ENCODE results near the gene EGFL7. TPM values are rescaled to one million over a fixed set of nuclear protein-coding genes. Genes with fewer than 3 reads are reported as not detected.

The EGFL7 gene
- polyA plus RNA-seq, 1 of the 3 experiments (the other 2 are of a cell fraction) = 43.0 TPM

DNA sequence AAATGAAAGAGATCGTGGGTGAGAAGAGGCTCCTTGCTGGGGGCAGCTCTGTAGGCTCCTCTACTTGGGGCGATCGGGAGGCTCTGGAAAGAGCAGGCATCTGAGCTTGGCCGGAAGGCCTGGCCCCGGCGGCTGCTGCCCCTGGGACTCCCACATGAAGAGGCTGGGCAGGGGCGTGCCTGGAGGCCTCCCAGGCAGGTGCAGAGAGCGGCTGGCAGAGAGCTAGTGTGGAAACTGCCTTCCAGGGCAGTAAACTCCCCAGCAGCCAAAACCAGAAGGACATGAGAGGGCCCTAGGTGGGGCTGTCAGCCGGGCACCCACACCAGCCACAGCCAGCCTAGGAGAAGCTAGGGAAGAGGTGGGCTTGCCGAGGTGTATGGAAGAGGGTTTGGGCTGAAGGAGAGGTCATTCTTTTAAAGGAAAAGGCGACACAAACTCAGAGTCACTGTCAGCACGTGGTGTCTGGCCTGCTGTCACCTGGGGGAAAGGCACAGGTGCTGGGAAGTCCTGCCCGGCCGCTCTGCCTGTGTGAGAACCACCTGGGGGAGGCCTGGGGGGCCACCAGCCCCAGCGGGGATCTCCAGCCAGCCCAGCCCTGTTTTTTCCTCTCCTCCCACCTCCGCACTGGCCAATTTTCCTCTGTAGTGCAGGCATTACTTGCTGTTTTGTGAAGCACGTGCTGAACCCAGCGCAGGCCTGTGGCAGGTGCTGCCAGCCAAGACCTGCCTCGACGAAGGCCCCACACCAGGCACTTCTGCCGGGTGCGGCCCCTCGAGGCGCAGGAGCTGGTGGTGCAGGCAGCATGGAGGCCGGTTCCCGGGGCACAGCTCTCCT, 44.8 kb upstream of the EGFL7 start:
- POLR2A ChIA-PET = no interaction called here
- CTCF ChIA-PET = interaction anchor here (0.9 to 5.0 kb wide), 5 partner anchors 8 to 132 kb away, joined by 3 to 31 read pairs (median 4); no protein-coding TSS in a partner anchor
- WGBS (ENCODE audit: low lambda C conversion rate) = 79% methylated on average over 8 of the region's 26 CpGs

More for the DNA sequence above, 44.8 kb upstream of the EGFL7 start:
- Histone ChIP-seq H2AFZ (ENCODE audit: low read depth) (no peak overlapping the region), H3K79me2 (ENCODE audit: insufficient read depth) (no peaks in the 10 kb centered on the region), H3K4me2 (no peak overlapping the region), H3K27me3 (ENCODE audit: insufficient read depth) (no peaks in the 10 kb centered on the region), H3K4me1 (ENCODE audit: control insufficient read depth in 1 of 2, insufficient read depth in 2 of 2, low read depth in 1 of 2, low read length in 1 of 2) (peaks cover 3 to 9% of the 10 kb centered on the region in 2 experiments; a peak in 3 of 4 replicates), H3K9me3 (no peaks in the 10 kb centered on the region), H3K36me3 (replicated peaks in 1 of 2; ENCODE audit: control insufficient read depth in 1 of 2, insufficient read depth in 2 of 2, low read length in 1 of 2) (no peaks in the 10 kb centered on the region), H3K4me3 (ENCODE audit: low read depth in 2 of 2, low read length in 1 of 2) (no peak overlapping the region), H4K20me1 (ENCODE audit: insufficient read depth) (no peaks in the 10 kb centered on the region), H3F3A (replicated peaks; ENCODE audit: insufficient read depth) (no peaks in the 10 kb centered on the region), H3K9ac (no peak overlapping the region), H3K9me2 (no peaks in the 10 kb centered on the region), H3K27ac (ENCODE audit: low read depth in 2 of 2, low read length in 1 of 2) (no peak overlapping the region)
- no peak for DNase-seq
- TF ChIP-seq EZH2phosphoT487 (IDR thresholded peaks at IDR 0.05; ENCODE audit: borderline replicate concordance, low read depth) (no peak), RFX5 (IDR thresholded peaks at IDR 0.05; ENCODE audit: low read length) (no peak), POLR2AphosphoS5 (IDR thresholded peaks at IDR 0.05; ENCODE audit: low read depth, low read length) (no peak), USF2 (IDR thresholded peaks at IDR 0.05; ENCODE audit: borderline replicate concordance, low read depth, low read length) (no peak), MAX (IDR thresholded peaks at IDR 0.05; ENCODE audit: low read depth) (no peak), SMC3 (IDR thresholded peaks at IDR 0.05; ENCODE audit: low read depth, low read length) (no peak), RXRA (IDR thresholded peaks at IDR 0.05; ENCODE audit: borderline replicate concordance, low read depth) (no peak), RCOR1 (IDR thresholded peaks at IDR 0.05; ENCODE audit: low read length) (no peak), FOSL2 (IDR thresholded peaks at IDR 0.05; ENCODE audit: borderline replicate concordance, low read depth) (no peak), MXI1 (IDR thresholded peaks at IDR 0.05; ENCODE audit: low read depth, low read length) (no peak), RAD21 (IDR thresholded peaks at IDR 0.05; ENCODE audit: low read length) (no peak), FOXM1 (IDR thresholded peaks at IDR 0.05; ENCODE audit: low read depth) (no peak), FOXJ3 (CRISPR knock-in tag; IDR thresholded peaks at IDR 0.05) (no peak), NRF1 (IDR thresholded peaks at IDR 0.05; ENCODE audit: low read depth, low read length) (no peak), GATA2 (CRISPR knock-in tag; IDR thresholded peaks at IDR 0.05) (no peak), YY1 (IDR thresholded peaks at IDR 0.05; ENCODE audit: low read depth) (no peak), EP300 (IDR thresholded peaks at IDR 0.05; ENCODE audit: borderline replicate concordance in 1 of 2, low read depth in 1 of 2, low read length in 1 of 2) (no peak)
- TF ChIP-seq, protein P1, sequence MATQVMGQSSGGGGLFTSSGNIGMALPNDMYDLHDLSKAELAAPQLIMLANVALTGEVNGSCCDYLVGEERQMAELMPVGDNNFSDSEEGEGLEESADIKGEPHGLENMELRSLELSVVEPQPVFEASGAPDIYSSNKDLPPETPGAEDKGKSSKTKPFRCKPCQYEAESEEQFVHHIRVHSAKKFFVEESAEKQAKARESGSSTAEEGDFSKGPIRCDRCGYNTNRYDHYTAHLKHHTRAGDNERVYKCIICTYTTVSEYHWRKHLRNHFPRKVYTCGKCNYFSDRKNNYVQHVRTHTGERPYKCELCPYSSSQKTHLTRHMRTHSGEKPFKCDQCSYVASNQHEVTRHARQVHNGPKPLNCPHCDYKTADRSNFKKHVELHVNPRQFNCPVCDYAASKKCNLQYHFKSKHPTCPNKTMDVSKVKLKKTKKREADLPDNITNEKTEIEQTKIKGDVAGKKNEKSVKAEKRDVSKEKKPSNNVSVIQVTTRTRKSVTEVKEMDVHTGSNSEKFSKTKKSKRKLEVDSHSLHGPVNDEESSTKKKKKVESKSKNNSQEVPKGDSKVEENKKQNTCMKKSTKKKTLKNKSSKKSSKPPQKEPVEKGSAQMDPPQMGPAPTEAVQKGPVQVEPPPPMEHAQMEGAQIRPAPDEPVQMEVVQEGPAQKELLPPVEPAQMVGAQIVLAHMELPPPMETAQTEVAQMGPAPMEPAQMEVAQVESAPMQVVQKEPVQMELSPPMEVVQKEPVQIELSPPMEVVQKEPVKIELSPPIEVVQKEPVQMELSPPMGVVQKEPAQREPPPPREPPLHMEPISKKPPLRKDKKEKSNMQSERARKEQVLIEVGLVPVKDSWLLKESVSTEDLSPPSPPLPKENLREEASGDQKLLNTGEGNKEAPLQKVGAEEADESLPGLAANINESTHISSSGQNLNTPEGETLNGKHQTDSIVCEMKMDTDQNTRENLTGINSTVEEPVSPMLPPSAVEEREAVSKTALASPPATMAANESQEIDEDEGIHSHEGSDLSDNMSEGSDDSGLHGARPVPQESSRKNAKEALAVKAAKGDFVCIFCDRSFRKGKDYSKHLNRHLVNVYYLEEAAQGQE (IDR thresholded peaks at IDR 0.05; ENCODE audit: low read depth, low read length) = no peak

Data from SK-N-SH (cell line).